Measurements from ENCODE around the gene CCL16. TPM values are rescaled to one million over a fixed set of nuclear protein-coding genes. Genes with fewer than 3 reads are reported as not detected.

Gene CCL16
- total RNA-seq, 4 donors from 2014 or later = 0.95 TPM; not detected in 3

DNA sequence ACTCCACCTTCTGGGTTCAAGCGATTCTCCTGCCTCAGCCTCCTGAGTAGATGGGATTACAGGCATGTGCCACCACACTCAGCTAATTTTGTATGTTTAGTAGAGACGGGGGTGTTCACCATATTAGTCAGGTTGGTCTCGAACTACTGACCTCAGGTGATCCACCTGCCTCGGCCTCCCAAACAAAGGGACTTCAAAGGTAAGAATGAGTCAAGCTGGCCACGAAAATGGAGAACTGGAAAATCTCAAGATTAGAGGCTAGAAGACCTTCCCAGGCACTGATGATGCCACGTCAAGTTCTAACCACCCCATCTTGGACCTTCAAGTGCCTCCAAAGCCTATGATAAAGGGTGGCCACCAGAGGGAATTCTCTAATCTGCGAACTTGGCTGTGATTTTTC is 21.3 kb upstream of the CCL16 start:
- H3K27ac ChIP-seq = no peak overlapping the region
- DNase-seq = no peak

DNA sequence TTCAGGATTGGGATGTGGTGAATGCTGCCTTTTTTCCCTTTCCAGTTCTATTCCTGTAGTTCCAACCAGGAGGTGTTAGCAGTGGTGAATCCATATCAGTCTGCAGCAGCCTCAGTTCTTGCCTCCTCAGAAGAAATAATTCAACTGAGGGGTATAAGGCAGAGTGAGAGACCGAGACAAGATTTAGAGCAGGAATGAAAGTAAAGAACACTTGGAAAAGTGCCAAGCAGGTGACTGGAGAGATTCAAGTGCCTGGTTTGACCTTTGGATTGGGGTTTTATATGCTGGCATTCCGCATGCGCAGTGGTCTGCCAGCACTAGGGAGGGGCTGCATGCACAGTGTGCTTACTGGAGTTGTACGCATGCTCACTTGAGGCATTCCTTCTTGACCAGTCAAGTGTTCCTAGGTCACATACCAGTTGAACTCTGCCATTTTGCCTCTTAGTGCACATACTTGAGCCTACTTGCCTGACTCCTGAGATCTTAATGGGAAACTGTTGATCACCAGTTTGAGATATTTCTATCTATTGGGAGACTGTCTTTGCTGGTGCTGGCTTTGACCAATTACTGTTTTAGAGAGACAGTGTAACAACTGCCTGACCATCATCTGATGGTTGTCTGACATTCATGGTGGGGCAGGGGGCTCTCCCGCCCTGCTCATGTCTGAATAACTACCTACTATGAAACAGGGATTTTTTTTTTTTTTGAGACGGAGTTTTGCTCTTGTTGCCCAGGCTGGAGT is 20.7 kb upstream of the CCL16 start:
- no peak for DNase-seq
- intact Hi-C loops (cut with DNase I) = no loop called here
- peaks cover 0 to 15% (median 0%) of the 10 kb centered on the region in 4 donors for H3K27me3 ChIP-seq
- H3K9me3 ChIP-seq = no peaks in the 10 kb centered on the region
- WGBS, 2 donors = 70 to 77% methylated on average over 6 of the region's 6 CpGs
- no peak for TF ChIP-seq POLR2A (IDR thresholded peaks at IDR 0.05)
- TF ChIP-seq, protein P1, sequence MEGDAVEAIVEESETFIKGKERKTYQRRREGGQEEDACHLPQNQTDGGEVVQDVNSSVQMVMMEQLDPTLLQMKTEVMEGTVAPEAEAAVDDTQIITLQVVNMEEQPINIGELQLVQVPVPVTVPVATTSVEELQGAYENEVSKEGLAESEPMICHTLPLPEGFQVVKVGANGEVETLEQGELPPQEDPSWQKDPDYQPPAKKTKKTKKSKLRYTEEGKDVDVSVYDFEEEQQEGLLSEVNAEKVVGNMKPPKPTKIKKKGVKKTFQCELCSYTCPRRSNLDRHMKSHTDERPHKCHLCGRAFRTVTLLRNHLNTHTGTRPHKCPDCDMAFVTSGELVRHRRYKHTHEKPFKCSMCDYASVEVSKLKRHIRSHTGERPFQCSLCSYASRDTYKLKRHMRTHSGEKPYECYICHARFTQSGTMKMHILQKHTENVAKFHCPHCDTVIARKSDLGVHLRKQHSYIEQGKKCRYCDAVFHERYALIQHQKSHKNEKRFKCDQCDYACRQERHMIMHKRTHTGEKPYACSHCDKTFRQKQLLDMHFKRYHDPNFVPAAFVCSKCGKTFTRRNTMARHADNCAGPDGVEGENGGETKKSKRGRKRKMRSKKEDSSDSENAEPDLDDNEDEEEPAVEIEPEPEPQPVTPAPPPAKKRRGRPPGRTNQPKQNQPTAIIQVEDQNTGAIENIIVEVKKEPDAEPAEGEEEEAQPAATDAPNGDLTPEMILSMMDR (IDR thresholded peaks at IDR 0.05) = no peak
- no peaks in the 10 kb centered on the region for H3K4me1 ChIP-seq
- no peak overlapping the region for H3K4me3 ChIP-seq
- no peaks in the 10 kb centered on the region for H3K36me3 ChIP-seq
- H3K27ac ChIP-seq = no peak overlapping the region

More for the DNA sequence above, 21.3 kb upstream of the CCL16 start:
- Histone ChIP-seq H3K4me3 (no peak overlapping the region), H3K4me1 (no peaks in the 10 kb centered on the region), H3K36me3 (no peaks in the 10 kb centered on the region), H3K27me3 (peaks cover 0 to 15% (median 0%) of the 10 kb centered on the region in 4 donors), H3K9me3 (no peaks in the 10 kb centered on the region)
- WGBS, 2 donors = 71 to 81% methylated on average over 4 to 5 of the region's 7 CpGs
- no peak for TF ChIP-seq POLR2A (IDR thresholded peaks at IDR 0.05)
- TF ChIP-seq, protein P1 (IDR thresholded peaks at IDR 0.05) = no peak
- intact Hi-C loops (cut with DNase I) = no loop called here

DNA sequence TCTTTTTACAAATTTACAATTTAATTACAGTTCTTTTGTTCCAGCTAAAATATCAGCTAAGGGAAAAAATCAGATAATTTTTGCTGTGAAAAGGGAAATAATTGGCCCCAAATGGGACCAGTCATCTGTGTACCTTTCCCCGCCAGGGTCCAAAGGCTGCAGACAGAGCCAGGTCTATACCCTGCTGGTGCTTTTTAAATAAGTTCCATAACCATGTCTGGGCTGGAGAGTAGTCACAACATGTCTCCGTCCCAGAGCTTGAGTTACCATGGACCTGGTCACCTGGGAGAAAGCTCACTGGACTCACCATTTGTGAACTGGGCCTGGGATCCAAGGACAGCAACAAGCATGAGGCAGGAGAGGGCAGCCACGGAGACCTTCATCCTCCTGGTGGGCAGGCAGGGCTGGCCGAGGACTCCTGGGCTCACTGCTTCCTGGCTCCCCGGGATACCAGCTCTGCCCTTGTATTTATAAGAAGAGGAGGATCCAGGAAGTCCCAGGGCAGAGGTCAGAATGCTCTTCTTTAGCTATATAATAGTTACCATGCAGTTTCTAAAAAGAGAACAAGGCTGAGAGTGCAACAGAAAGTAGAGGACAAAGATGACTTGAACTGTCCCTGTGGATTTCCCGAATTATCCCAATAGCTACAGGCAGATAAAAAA is 19.9 kb upstream of the CCL16 start, which contains the start of gene CCL15:
Gene CCL15, minus strand, starts transcription at position 444 of the 662 bp plus-strand sequence. Its CDS starts 61 bp downstream, at position 383.
- Histone ChIP-seq H3K36me3 (no peaks in the 10 kb centered on the region), H3K4me3 (no peak within 1 kb of the TSS), H3K4me1 (no peaks in the 10 kb centered on the region), H3K27ac (no peak within 1 kb of the TSS), H3K27me3 (peaks cover 0 to 15% (median 0%) of the 10 kb centered on the region in 4 donors), H3K9me3 (no peaks in the 10 kb centered on the region)
- TF ChIP-seq, protein P1 (IDR thresholded peaks at IDR 0.05) = no peak
- no peak for TF ChIP-seq POLR2A (IDR thresholded peaks at IDR 0.05)
- 78 to 86% methylated on average over 3 to 5 of the region's 6 CpGs for WGBS, 2 donors
- intact Hi-C loops (cut with DNase I) = no loop called here
- DNase-seq = no peak

DNA sequence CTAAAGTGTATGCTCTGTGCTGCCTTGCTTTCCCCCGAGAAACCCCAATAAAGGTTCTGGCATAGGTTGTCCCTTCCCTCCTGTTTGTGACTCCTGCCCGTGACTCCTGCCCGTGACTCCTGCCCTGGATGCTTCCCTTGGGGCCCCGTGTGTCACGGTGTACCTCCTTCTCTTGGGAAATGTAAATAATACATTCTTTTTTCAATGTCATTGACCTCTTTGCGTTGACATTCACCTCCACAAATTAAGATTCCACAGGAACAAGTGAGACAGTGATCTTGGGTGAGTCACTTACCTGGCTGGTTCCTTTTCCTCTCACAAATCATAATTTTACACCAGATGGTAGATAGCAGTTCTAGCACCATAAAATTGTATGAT is 19.4 kb upstream of the CCL16 start:
- 45 to 60% methylated on average over 6 of the region's 6 CpGs for WGBS, 2 donors
- no peak for DNase-seq

More for the DNA sequence above, 19.4 kb upstream of the CCL16 start:
- TF ChIP-seq, protein P1 (IDR thresholded peaks at IDR 0.05) = no peak
- TF ChIP-seq POLR2A (IDR thresholded peaks at IDR 0.05) = no peak
- Histone ChIP-seq H3K9me3 (no peaks in the 10 kb centered on the region), H3K36me3 (no peaks in the 10 kb centered on the region), H3K27me3 (peaks cover 0 to 15% (median 0%) of the 10 kb centered on the region in 4 donors), H3K4me3 (no peak overlapping the region), H3K4me1 (no peaks in the 10 kb centered on the region), H3K27ac (no peak overlapping the region)
- intact Hi-C loops (cut with DNase I) = no loop called here
